GM19455 (cell line): ENCODE measurements around the gene OR6C76.
A peak's percentile ranks its signal among the peaks of the same experiment; 100 is the strongest.
"Not testable (repeated sequence)": the region's sequence is repeated elsewhere in the genome, so short reads cannot be mapped to it uniquely, and the experiment has no call there.

Experiments used
- ATAC-seq: cut with Tn5 transposase; IDR thresholded peaks from one replicate; pipeline ENCODE4 v1.9.1; 2021; ENCODE audit not compliant: unreplicated experiment

The OR6C76 gene

GRCh38 chr12:55425954-55426353 lies at the start of gene OR6C76:
Gene OR6C76 (plus strand): TSS chr12:55426254. CDS start chr12:55426254, 0 bp downstream.
- no peak for ATAC-seq

- ATAC-seq, result no peak
Measured at GRCh38 chr12:55385891-55386290, 40.2 kb upstream of the OR6C76 start.

GRCh38 chr12:55392032-55392795 lies 33.8 kb upstream of the OR6C76 start:
- ATAC-seq, result no peak

GRCh38 chr12:55396326-55396725 lies 29.7 kb upstream of the OR6C76 start:
- no peak for ATAC-seq

DNA sequence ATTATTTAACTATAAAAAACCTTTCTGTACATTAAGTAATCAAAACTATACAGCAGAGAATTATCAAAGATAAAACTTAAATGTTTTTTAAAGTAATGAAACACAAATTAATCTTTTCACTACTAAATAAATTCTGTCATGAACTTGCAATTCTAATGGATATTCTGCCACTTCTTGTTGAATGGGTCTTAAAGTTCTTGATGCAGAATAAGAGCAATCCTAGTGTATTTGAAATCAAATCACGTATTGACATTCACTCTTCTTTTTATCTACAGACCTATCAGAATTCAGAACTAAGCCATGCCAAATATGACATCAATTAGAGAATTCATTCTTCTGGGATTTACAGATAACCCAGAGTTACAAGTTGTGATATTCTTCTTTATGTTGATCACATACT lies 25.8 kb upstream of the OR6C76 start, which contains the start of gene OR6C65:
OR6C65 (plus strand) TSS at position 301 of the 400 bp plus-strand sequence; CDS start at position 301, 0 bp downstream.
- no peak for ATAC-seq

DNA sequence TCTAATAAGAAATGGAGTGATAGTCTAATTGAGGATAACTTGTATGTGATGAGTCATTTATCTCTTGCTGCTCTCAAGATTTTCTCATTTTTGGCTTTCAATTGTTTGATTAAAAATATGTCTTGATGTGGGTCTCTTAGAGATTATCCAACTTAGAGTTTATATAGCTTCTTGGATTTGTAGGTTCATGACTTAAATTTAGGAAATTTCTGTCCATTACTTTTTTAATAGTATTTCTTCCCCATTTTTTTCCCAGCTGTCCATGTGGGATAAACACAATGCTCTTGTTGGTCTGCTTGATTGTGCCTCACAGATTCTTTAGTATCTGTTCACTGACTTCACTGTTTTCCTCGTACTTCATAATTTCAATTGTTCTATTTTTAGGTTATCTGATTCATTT lies 18.2 kb upstream of the OR6C76 start:
- no peak for ATAC-seq

DNA sequence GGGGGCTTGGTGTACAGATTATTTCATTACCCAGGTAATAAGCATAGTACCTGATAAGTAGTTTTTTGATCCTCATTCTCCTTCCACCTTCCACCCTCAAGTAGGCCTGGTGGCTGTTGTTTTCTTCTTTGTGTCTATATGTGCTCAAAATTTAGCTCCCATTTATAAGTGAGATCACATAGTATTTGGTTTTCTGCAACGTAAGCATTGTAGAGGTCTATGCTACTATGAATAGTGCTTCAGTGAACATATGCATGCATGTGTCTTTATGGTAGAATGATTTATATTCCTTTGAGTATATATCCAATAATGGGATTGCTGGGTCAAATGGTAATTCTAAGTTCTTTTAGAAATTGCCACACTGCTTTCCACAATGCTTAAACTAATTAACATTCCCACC lies 16.9 kb upstream of the OR6C76 start:
- ATAC-seq, result not testable (repeated sequence)

- not testable (repeated sequence) for ATAC-seq
Measured at GRCh38 chr12:55412138-55412537, 13.9 kb upstream of the OR6C76 start.

DNA sequence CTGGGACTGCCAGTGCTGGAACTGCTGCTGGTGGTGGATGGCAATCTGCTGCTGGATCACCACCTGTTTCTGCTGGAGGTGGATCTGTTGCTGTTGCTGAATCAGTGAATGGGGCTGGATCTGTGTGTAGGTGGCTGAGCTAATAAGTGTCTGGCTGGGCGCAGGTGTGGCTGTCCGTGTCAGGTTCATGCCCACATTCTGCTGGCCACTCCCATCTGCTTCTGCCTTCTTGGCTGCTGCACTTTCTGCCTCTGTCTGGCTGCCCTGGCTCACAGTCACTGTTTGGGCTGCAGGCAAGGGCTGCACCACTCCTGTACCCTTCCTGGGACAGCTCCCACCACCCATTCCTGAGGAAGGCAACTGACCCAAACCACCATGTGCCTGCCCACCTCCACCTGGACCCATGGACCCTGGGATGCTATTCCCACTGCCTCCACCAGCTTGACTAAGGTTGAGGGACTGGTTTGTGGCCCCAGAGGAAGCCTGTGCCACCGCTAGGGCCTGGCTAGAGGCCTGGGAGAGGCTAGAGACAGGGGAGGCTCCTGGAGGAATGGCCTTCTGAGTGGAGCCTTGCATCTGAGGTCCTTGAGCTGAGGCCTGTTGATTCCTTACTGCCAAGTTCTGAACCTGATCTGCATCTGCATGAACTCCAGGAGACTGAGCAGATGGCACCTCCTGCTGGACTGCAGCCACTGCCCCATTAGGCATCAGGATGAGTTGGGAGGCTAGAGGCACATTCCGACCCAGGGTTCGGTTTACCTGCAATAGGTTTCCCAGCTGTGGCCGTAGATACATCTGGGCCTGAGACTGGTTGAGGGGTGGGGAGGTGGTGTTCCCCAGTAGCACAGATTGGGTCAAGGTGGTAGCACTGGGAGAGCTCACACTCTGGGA lies 12.3 kb upstream of the OR6C76 start:
- ATAC-seq, result not testable (repeated sequence)

DNA sequence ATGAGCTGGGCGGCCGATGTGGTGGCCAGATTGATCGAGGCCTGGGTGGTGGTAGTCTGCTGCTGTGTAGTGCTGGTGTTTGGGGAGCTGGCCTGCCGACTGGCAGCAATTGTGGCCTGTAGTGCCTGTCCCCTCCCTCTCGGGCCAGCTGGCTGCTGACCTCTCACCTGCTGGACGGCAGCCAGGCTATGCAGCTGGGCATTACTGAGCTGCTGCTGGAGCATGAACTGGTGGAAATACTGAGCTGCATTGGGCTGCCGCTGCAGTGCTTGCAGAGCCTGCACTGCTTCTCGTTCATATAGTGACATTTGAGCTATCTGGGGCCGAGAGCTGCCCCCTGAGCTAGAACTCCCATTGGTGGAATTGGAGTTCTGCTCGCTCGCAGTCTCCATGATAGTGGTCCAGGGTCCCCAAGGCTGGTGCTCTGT lies 11.6 kb upstream of the OR6C76 start:
- ATAC-seq, result not testable (repeated sequence)

DNA sequence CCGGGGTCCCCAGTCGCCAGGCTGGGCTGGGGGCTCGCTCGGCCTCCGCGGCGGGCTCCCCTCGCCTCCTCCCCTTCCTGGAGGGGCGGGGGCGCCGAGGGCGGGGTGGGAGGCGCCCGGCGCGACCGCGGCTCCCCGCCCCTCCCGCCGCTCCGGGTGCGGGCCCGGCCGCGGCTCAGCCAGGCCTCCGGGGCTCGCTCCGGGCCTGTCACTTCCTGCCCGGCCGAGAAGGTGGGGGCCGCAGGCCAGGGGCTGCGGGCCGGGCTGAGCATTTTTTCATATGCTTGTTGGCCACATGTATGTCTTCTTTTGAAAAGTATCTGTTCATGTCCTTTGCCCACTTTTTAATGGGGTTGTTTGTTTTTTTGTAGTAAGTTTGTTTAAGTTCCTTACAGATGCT lies 11.2 kb upstream of the OR6C76 start:
- ATAC-seq, result peak; percentile 50

- no peak for ATAC-seq
Measured at GRCh38 chr12:55416961-55417360, 9.1 kb upstream of the OR6C76 start.

DNA sequence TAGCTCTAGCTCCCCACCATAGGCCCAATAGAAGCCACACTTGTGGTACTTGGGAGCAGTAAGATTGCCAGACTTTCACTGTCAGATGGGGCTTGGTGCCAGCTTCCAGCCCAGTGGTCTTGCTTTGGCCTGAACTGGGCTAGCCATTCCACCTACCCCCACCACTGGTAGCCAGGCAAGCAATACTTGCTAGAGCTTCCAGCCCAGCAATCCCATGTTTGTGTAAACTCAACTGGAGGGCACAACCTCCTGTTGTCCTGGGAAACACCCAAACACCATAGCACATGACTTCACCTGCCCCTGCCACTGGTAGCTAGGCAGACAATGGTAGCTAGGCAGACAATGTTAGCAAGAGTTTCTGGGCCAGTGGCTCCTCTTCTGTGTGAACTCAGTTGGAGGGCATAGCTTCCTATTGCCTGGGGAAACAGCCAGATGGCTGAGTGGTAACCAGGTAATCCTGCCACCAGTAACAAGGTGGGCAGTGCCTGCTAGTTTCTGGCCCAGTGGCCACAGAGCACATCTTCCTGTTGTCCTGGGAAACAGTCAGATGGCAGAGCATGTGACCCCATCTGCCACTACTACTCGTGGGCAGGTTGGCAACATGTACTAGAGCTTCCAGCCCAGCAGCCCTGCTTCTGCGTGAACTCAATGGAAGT lies 5.6 kb upstream of the OR6C76 start:
- no peak for ATAC-seq

DNA sequence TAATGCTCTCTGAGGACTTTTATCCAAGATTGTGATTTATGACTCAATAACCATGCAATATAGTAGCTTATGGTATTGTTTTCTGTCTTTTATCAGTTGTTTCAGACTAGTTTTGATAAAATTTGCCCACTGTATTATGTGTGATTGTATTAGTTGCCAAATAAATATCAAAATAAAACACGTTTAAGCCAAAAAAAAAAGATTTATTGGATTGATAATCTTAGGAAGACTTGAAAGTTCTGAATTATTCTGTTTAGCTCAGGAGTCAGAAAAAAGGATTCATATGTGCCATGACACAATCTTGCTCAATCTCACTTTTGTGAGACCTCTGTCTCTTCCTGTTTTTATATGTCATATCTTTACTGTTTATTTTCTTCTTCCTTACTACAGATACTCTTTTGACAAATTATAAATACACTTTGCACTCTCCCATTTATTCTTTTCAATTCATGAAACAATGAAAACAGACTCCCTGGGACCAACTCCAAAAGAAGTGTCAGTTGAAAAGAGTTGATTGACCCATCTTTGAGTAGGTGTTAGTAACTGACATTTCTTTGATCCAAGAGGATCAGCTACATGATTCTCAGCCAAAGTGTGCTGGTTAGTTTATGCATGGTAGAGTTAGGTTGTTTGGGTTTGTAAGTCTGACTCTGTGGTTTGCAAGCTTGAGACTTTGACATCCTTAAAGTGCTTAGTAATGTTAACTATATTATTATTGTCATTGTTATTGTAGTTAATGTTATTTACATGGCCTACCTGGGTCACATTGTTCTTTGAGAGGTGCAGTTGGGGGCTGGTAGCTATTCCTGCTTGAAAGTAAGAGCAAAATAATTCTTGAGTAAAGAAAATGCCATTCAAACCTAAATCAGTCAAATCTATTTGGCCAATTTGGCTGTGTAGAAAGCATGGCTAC lies 2.5 kb downstream of the OR6C76 start:
- ATAC-seq, result no peak

GRCh38 chr12:55441233-55441632 lies 15.2 kb downstream of the OR6C76 start:
- not testable (repeated sequence) for ATAC-seq

- no peak for ATAC-seq
Measured at GRCh38 chr12:55443776-55444175, 17.7 kb downstream of the OR6C76 start, which contains the start of gene OR6C2. Gene OR6C2 (plus strand): TSS chr12:55444076. CDS start chr12:55452214, 8,138 bp downstream.

- ATAC-seq, result no peak
Measured at GRCh38 chr12:55445357-55445756, 19.3 kb downstream of the OR6C76 start.

GRCh38 chr12:55446326-55446725 lies 20.3 kb downstream of the OR6C76 start:
- ATAC-seq, result no peak

DNA sequence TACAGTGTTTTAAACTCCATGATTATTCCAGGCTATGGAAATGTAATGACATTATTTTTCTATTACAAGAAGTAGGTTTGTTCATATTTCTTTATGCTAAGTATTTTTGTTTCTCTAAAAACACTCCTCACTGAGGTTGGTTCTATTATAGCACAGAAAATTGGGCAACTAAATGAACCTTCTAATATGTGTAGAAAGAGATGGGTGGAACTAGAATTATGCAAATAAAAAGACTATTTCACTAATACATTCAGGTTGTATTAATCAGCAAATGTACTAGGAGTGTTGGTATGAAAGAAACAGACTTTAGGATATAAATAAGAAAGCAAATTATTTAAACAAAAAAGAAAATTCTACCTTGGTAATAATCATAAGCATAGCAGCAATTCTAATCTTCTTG lies 22.8 kb downstream of the OR6C76 start:
- no peak for ATAC-seq

DNA sequence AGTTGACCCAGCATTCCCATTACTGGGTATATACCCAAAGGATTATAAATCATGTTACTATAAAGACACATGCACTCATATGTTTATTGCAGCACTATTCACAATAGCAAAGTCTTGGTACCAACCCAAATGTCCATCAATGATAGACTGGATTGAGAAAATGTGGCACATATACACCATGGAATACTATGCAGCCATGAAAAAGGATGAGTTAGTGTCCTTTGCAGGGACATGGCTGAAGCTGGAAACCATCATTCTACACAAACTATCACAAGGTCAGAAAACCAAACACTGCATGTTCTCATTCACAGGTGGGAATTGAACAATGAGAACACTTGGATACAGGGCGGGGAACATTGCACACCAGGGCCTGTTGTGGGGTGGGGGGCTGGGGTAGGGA lies 38.9 kb downstream of the OR6C76 start:
- not testable (repeated sequence) for ATAC-seq
